HepG2 (cell line): ENCODE data around the gene QSOX1. TPM values are rescaled to one million over a fixed set of nuclear protein-coding genes. Genes with fewer than 3 reads are reported as not detected.

Experiments used
- ATAC-seq: fragments of 200-7000 bp; cut with Tn5 transposase; 3 replicates; pipeline ENCODE4 v1.9.1; 2020; ENCODE audit warnings: mild to moderate bottlenecking, moderate library complexity
- BruUV-seq: library from RNA; stranded (reverse); fragments of 400-500 nt; replicated peaks from 2 replicates; lab custom pipeline; 2021; lab: Mats Ljungman, UMichigan
- CTCF ChIA-PET: fragments of 300-600 bp; formaldehyde crosslinking; extraction: SDS; loops from one replicate; lab custom pipeline; 2021; ENCODE audit warnings: low total read pairs, inconsistent platforms, low intra/inter-chr PET ratio; lab: Yijun Ruan, JAX
- POLR2A ChIA-PET: fragments of 350-600 bp; sonication (Branson Sonifier 250); formaldehyde crosslinking; loops from one replicate; lab custom pipeline; 2020; ENCODE audit warnings: antibody characterized with exemption, inconsistent platforms; lab: Yijun Ruan, JAX
- DNase-seq: peaks from one replicate; pipeline ENCODE4 v3.0.0-alpha.2; 2015; ENCODE audit warnings: low spot score
- FAIRE-seq: peaks from 3 replicates; lab custom pipeline; 2011; peaks lifted over from hg19 to GRCh38; lab: Jason Lieb, UNC
- H2AFZ ChIP-seq: one replicate; pipeline ENCODE4 v1.6.1; 2011; ENCODE audit warnings: low read length, inconsistent platforms
- H3K27ac ChIP-seq: fragments of 300-600 bp; 3 replicates; pipeline ENCODE4 v1.8.0; 2011; ENCODE audit warnings: mixed run types, mild to moderate bottlenecking, mixed read lengths, low read length, inconsistent platforms; ENCODE audit not compliant: insufficient read depth; ENCODE audit errors: extremely low read length
- H3K27me3 ChIP-seq, 2 experiments: fragments of 200-600 bp in 1 of 2; 2 replicates in 1 of 2; 3 replicates in 1 of 2; pipeline versions ENCODE4 v1.6.0 to v1.8.0; 2011; ENCODE audit warnings: low read length in 2 of 2, mild to moderate bottlenecking in 2 of 2, moderate library complexity in 2 of 2, inconsistent platforms in 1 of 2; ENCODE audit not compliant: insufficient read depth in 2 of 2, control insufficient read depth in 1 of 2
- H3K36me3 ChIP-seq, 2 experiments: fragments of 200-600 bp in 1 of 2; replicated peaks in 1 of 2; 2 replicates in 1 of 2; 3 replicates in 1 of 2; pipeline versions ENCODE4 v1.5.1 to v1.8.0; 2011; ENCODE audit warnings: low read length in 2 of 2, inconsistent platforms in 1 of 2; ENCODE audit not compliant: insufficient read depth in 2 of 2, control insufficient read depth in 1 of 2
- H3K4me1 ChIP-seq: 2 replicates; pipeline ENCODE4 v1.5.1; 2012; ENCODE audit warnings: low read length, inconsistent platforms; ENCODE audit not compliant: insufficient read depth
- H3K4me2 ChIP-seq: 2 replicates; pipeline ENCODE4 v1.6.0; 2011; ENCODE audit warnings: low read depth, low read length, inconsistent platforms
- H3K4me3 ChIP-seq, 3 experiments: fragments of 200-600 bp in 1 of 3; sonication (generic), shearing (Covaris generic) in 1 of 3; replicated peaks in 1 of 3; 2 replicates each; pipeline ENCODE4 v1.5.1; 2011 to 2016; ENCODE audit warnings: low read length in 3 of 3, inconsistent platforms in 2 of 3, low read depth in 2 of 3, mild to moderate bottlenecking in 2 of 3, control low read depth in 1 of 3, mixed read lengths in 1 of 3; ENCODE audit not compliant: insufficient read depth in 1 of 3
- H3K79me2 ChIP-seq: one replicate; pipeline ENCODE4 v1.6.1; 2011; ENCODE audit warnings: low read length, inconsistent platforms; ENCODE audit not compliant: insufficient read depth
- H3K9ac ChIP-seq: 2 replicates; pipeline ENCODE4 v1.6.0; 2011; ENCODE audit warnings: mild to moderate bottlenecking, low read depth, low read length, inconsistent platforms; ENCODE audit not compliant: insufficient read depth
- H3K9me3 ChIP-seq: 2 replicates; pipeline ENCODE4 v1.5.1; 2012; ENCODE audit warnings: mild to moderate bottlenecking, low read length
- H4K20me1 ChIP-seq: 2 replicates; pipeline ENCODE4 v1.6.0; 2011; ENCODE audit warnings: inconsistent platforms, mild to moderate bottlenecking, low read length, moderate library complexity; ENCODE audit not compliant: insufficient read depth
- ERF ChIP-seq: IDR thresholded peaks from 2 replicates; pipeline ENCODE4 v1.6.1; 2018; ENCODE audit warnings: missing biosample characterization, missing genetic modification reagents
- HDAC6 ChIP-seq: fragments of 200-600 bp; sonication (generic); IDR thresholded peaks from 2 replicates; pipeline ENCODE4 v1.7.0; 2017; ENCODE audit warnings: mild to moderate bottlenecking, antibody characterized with exemption, low read length, low read depth
- HNF4G ChIP-seq, 2 experiments: sonication (generic) in 1 of 2; formaldehyde crosslinking in 1 of 2; IDR thresholded peaks; 2 replicates each; pipeline versions ENCODE4 v1.4.0 to v1.6.1; 2011 to 2020; ENCODE audit warnings: borderline replicate concordance in 2 of 2, low read depth in 2 of 2, mild to moderate bottlenecking in 2 of 2, low read length in 1 of 2, missing genetic modification reagents in 1 of 2, moderate library complexity in 1 of 2
- HOXA3 ChIP-seq: sonication (generic); formaldehyde crosslinking; IDR thresholded peaks from 2 replicates; pipeline ENCODE4 v1.5.0; 2020; ENCODE audit warnings: missing genetic modification reagents
- KDM4B ChIP-seq: sonication (generic); formaldehyde crosslinking; IDR thresholded peaks from 2 replicates; pipeline ENCODE4 v1.4.0; 2020; ENCODE audit warnings: missing genetic modification reagents
- PTBP1 ChIP-seq: fragments of 200-400 bp; formaldehyde crosslinking; IDR thresholded peaks from 2 replicates; pipeline ENCODE4 v1.6.1; 2018; ENCODE audit warnings: low read length, low read depth; ENCODE audit not compliant: poor library complexity, severe bottlenecking
- YY1 ChIP-seq: IDR thresholded peaks from 2 replicates; pipeline ENCODE4 v1.6.1; 2011; ENCODE audit warnings: low read length, low read depth, moderate library complexity, mild to moderate bottlenecking; ENCODE audit not compliant: insufficient read depth, insufficient replicate concordance
- ZNF678 ChIP-seq: sonication (generic); formaldehyde crosslinking; IDR thresholded peaks from 2 replicates; pipeline ENCODE4 v1.4.0; 2020; ENCODE audit warnings: mild to moderate bottlenecking, missing genetic modification reagents
- ZNF749 ChIP-seq: sonication (generic); formaldehyde crosslinking; IDR thresholded peaks from 2 replicates; pipeline ENCODE4 v1.8.0; 2022; ENCODE audit warnings: mild to moderate bottlenecking, missing genetic modification reagents, moderate library complexity, borderline replicate concordance
- WGBS: methylation state at CpG from one replicate; pipeline ENCODE4 v1.1.6; 2017; ENCODE audit warnings: low lambda C conversion rate; 5-methylcytosine and 5-hydroxymethylcytosine counted together
- in situ Hi-C: cut with HindIII; loops from 2 replicates; pipeline ENCODE4 v1.10.0; 2017; ENCODE audit warnings: low pct_unique_long_range_greater_than_20kb; ENCODE audit not compliant: extremely low pct_ligation_motif_present
- intact Hi-C: fragments of 100-400 bp; cut with micrococcal nuclease; formaldehyde crosslinking; loops from one replicate; pipeline ENCODE4 v1.10.0; 2022; ENCODE audit not compliant: unreplicated experiment
- polyA plus RNA-seq, 8 experiments: library from polyadenylated mRNA; depleted of rRNA in 3 of 8; stranded (reverse) in 7 of 8; unstranded in 1 of 8; fragments of >200 nt; fragmentation: Illumina TruSeq in 4 of 8; extraction: Trizol in 4 of 8; gene quantifications; 2 replicates each; pipeline versions ENCODE4 v1.2.1 to v1.2.3, GENCODE V29; 2011 to 2016; ENCODE audit warnings: low read depth in 4 of 8, missing spikeins in 1 of 8, mixed read lengths in 1 of 8; ENCODE audit not compliant: insufficient read depth in 1 of 8
- total RNA-seq, 5 experiments: library from RNA; depleted of rRNA; stranded (reverse); fragments of >200 nt; fragmentation: Illumina TruSeq; extraction: Trizol; gene quantifications; 2 replicates each; pipeline ENCODE4 v1.2.3, GENCODE V29; 2016; ENCODE audit warnings: low read depth in 1 of 5

The QSOX1 gene
- total and polyA plus RNA-seq, 2 of the 13 experiments (the other 11 are each of a cell fraction or from before 2014, with no cell fraction given) = 6.8 to 40.2 TPM

DNA sequence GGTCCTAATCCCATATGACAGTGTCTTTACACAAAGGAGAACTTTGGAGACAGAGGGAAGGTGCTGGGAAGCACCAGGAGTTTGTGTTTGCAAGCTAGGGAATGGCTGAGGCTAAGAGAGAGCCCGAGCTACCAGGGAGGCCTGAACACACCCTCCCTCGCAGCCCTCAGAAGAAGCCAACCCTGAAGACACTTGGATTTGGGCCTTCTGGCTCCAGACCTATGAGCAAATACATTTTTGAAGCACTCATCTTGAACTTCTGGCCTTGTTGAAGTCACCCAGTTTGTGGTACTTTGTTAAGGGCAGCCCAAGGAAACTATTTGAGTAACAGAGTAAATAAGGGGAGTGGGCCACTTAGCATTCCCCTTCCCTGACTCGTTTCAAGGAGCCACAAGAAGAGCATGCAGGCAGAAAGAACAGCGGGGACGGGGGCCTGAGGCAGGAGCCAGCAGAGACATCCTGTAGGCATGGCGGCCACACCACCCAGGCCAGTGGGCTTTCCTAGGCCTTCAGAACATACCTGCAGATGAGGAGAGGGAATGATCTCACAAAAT, 13.2 kb upstream of the QSOX1 start (continued):
- TF ChIP-seq HNF4G (IDR thresholded peaks at IDR 0.05; ENCODE audit: borderline replicate concordance, low read depth, low read length) (no peak), HNF4G (CRISPR knock-in tag; IDR thresholded peaks at IDR 0.05; ENCODE audit: borderline replicate concordance, low read depth) (no peak), ZNF678 (CRISPR knock-in tag) (no peak), PTBP1 (no peak)

- H3K27me3 ChIP-seq = peaks cover 0 to 9% of the 10 kb centered on the region in 2 experiments; a peak in 3 of 5 replicates
- ATAC-seq = no peak
- no peak overlapping the region for H3K4me3 ChIP-seq
- H3K79me2 ChIP-seq = no peaks in the 10 kb centered on the region
- H3K36me3 ChIP-seq = no peaks in the 10 kb centered on the region
- FAIRE-seq = no peak
- H3K4me2 ChIP-seq = no peak overlapping the region
- in situ Hi-C loops = no loop called here
- TF ChIP-seq ERF (CRISPR knock-in tag) (no peak), HOXA3 (CRISPR knock-in tag) (no peak), HDAC6 (no peak), YY1 (no peak), ZNF749 (no peak), KDM4B (no peak), ZNF678 (CRISPR knock-in tag) (no peak)
- POLR2A ChIA-PET = no interaction called here
- intact Hi-C loops = no loop called here
- DNase-seq = no peak
- no peak overlapping the region for H2AFZ ChIP-seq
- no peak overlapping the region for H3K27ac ChIP-seq
- no peaks in the 10 kb centered on the region for H3K9me3 ChIP-seq
- BruUV-seq = no TSS peak
- no peak overlapping the region for H3K9ac ChIP-seq
- 12% methylated on average over 3 of the region's 3 CpGs for WGBS
- no peaks in the 10 kb centered on the region for H4K20me1 ChIP-seq
- CTCF ChIA-PET = no interaction called here
- peaks cover 8% of the 10 kb centered on the region; the same call in 1 of the 2 replicates for H3K4me1 ChIP-seq
Observed at GRCh38 chr1:180143359-180143758, 11.3 kb upstream of the QSOX1 start.
